Measurements from ENCODE around the gene MAF. TPM values are rescaled to one million over a fixed set of nuclear protein-coding genes. Genes with fewer than 3 reads are reported as not detected.

MAF gene
- total and polyA plus RNA-seq, 9 of the 15 experiments (the other 6 are each of a cell fraction or from before 2014, with no cell fraction given) = 0.01 to 0.18 TPM; not detected in 7

DNA sequence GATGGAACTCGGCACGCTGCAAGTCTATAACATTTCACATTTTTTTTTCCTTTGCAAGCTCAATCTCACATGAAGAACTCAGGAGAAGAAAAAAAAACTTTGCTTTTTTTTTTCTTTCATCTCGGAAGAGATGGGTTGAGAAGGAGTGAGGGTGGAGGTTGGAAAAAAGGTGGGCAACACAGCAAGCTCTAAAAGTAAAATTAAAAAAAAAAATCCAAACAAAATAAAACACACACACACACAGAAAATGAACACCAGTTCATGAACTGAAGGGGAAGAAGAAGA lies 2.5 kb downstream of the MAF start:
- ChIA-PET CTCF (ENCODE audit: low intra/inter-chr PET ratio) (no interaction called here), POLR2A (interaction anchor here (0.8 kb wide), 1 partner anchor 34 kb away, joined by 3 read pairs; no protein-coding TSS in a partner anchor)
- FAIRE-seq = no peak
- H4K20me1 ChIP-seq (replicated peaks; ENCODE audit: control insufficient read depth, insufficient read depth, low read length) = no peaks in the 10 kb centered on the region
- intact Hi-C loops (cut with micrococcal nuclease) = no loop called here
- H3K27me3 ChIP-seq (ENCODE audit: control insufficient read depth in 2 of 2, insufficient read depth in 2 of 2, low read length in 2 of 2) = peaks cover 18 to 22% of the 10 kb centered on the region in 2 experiments
- no peaks in the 10 kb centered on the region for H3K9me3 ChIP-seq (replicated peaks; ENCODE audit: control insufficient read depth, insufficient read depth, low read depth, low read length)
- in situ Hi-C loops (cut with MboI) = no loop called here
- peaks cover 0 to 27% of the 10 kb centered on the region in 2 experiments; a peak in 3 of 5 replicates for H3K4me1 ChIP-seq (replicated peaks in 1 of 2; ENCODE audit: control insufficient read depth in 2 of 2, insufficient read depth in 2 of 2, low read length in 2 of 2)
- no peak for ATAC-seq
- H3K4me3 ChIP-seq = no peak overlapping the region
- no peak overlapping the region for H3K9ac ChIP-seq (ENCODE audit: insufficient read depth in 1 of 2, low read depth in 2 of 2, low read length in 2 of 2)
- H2AFZ ChIP-seq (ENCODE audit: low read depth, low read length) = no peak overlapping the region
- H3K4me2 ChIP-seq (ENCODE audit: insufficient read depth, low read length) = no peak overlapping the region
- H3K79me2 ChIP-seq (ENCODE audit: control insufficient read depth, insufficient read depth, low read length) = no peaks in the 10 kb centered on the region
- H3K36me3 ChIP-seq (ENCODE audit: control insufficient read depth, insufficient read depth, low read length) = no peaks in the 10 kb centered on the region
- no peaks in the 10 kb centered on the region for H3K9me1 ChIP-seq (ENCODE audit: control insufficient read depth, insufficient read depth, low read length)
- BruUV-seq (replicated peaks) = no TSS peak
- no peak for DNase-seq (ENCODE audit: extremely low read depth in 1 of 4, low spot score in 3 of 4)
- no peak overlapping the region for H3K27ac ChIP-seq (ENCODE audit: extremely low read depth, low read depth, low read length)
- WGBS (ENCODE audit: insufficient coverage, low coverage, missing lambda C conversion rate) = 3% methylated on average over 3 of the region's 3 CpGs
- TF ChIP-seq, protein P1, sequence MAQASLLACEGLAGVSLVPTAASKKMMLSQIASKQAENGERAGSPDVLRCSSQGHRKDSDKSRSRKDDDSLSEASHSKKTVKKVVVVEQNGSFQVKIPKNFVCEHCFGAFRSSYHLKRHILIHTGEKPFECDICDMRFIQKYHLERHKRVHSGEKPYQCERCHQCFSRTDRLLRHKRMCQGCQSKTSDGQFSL (CRISPR knock-in tag; IDR thresholded peaks at IDR 0.05) = no peak
- TF ChIP-seq, protein P1 (tag; IDR thresholded peaks at IDR 0.05) = no peak
- no peak for TF ChIP-seq NELFE (IDR thresholded peaks at IDR 0.05; ENCODE audit: insufficient read depth, insufficient read length)
- TF ChIP-seq RCOR1 (IDR thresholded peaks at IDR 0.05; ENCODE audit: borderline replicate concordance in 1 of 2, low read depth in 2 of 2, low read length in 2 of 2) = no peak
- TF ChIP-seq ZC3H8 (IDR thresholded peaks at IDR 0.05) = no peak
- TF ChIP-seq CREBBP (IDR thresholded peaks at IDR 0.05; ENCODE audit: low read depth, low read length) = no peak
- TF ChIP-seq, protein P2, sequence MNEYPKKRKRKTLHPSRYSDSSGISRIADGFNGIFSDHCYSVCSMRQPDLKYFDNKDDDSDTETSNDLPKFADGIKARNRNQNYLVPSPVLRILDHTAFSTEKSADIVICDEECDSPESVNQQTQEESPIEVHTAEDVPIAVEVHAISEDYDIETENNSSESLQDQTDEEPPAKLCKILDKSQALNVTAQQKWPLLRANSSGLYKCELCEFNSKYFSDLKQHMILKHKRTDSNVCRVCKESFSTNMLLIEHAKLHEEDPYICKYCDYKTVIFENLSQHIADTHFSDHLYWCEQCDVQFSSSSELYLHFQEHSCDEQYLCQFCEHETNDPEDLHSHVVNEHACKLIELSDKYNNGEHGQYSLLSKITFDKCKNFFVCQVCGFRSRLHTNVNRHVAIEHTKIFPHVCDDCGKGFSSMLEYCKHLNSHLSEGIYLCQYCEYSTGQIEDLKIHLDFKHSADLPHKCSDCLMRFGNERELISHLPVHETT (CRISPR knock-in tag; conservative IDR thresholded peaks at IDR 0.05 in 1 of 2, IDR thresholded peaks at IDR 0.05 in 1 of 2) = no peak
- TF ChIP-seq, protein P3, sequence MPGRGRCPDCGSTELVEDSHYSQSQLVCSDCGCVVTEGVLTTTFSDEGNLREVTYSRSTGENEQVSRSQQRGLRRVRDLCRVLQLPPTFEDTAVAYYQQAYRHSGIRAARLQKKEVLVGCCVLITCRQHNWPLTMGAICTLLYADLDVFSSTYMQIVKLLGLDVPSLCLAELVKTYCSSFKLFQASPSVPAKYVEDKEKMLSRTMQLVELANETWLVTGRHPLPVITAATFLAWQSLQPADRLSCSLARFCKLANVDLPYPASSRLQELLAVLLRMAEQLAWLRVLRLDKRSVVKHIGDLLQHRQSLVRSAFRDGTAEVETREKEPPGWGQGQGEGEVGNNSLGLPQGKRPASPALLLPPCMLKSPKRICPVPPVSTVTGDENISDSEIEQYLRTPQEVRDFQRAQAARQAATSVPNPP (IDR thresholded peaks at IDR 0.05; ENCODE audit: borderline replicate concordance, insufficient read depth, insufficient read length) = no peak
